HEK293 (cell line): Measurements from ENCODE around the gene EEF1AKMT1.

Experiments
- CTCF ChIA-PET: fragments of 350-600 bp; formaldehyde crosslinking; extraction: SDS; loops from one replicate; lab custom pipeline; 2021; ENCODE audit warnings: antibody characterized with exemption; lab: Yijun Ruan, JAX
- POLR2A ChIA-PET: fragments of 300-600 bp; formaldehyde crosslinking; extraction: SDS; loops from one replicate; lab custom pipeline; 2020; ENCODE audit warnings: antibody characterized with exemption, inconsistent platforms; lab: Yijun Ruan, JAX
- H3K27ac ChIP-seq: fragments of 200-500 bp; sonication (Bioruptor generic); 2 replicates; pipeline ENCODE4 v1.5.1; 2014; ENCODE audit warnings: low read depth, low read length, control low read depth, inconsistent platforms; ENCODE audit errors: extremely low read depth
- H3K36me3 ChIP-seq, 2 experiments: fragments of 200-500 bp in 1 of 2; sonication (Bioruptor generic) in 1 of 2; 1 replicate in 1 of 2; 2 replicates in 1 of 2; pipeline ENCODE4 v1.5.1; 2014 to 2017; ENCODE audit warnings: inconsistent platforms in 2 of 2, low read length in 2 of 2; ENCODE audit not compliant: control insufficient read depth in 2 of 2, insufficient read depth in 1 of 2
- H3K4me1 ChIP-seq: fragments of 200-500 bp; sonication (Bioruptor generic); 2 replicates; pipeline ENCODE4 v1.5.1; 2014; ENCODE audit warnings: mild to moderate bottlenecking, low read length, inconsistent platforms; ENCODE audit not compliant: control insufficient read depth, insufficient read depth
- H3K4me3 ChIP-seq: 2 replicates; pipeline ENCODE4 v1.5.1; 2011; ENCODE audit warnings: low read depth, mild to moderate bottlenecking, control low read depth, low read length, moderate library complexity
- H3K9me3 ChIP-seq: fragments of 200-500 bp; sonication (Bioruptor generic); 2 replicates; pipeline ENCODE4 v1.5.1; 2014; ENCODE audit warnings: low read depth, low read length, inconsistent platforms; ENCODE audit not compliant: control insufficient read depth, insufficient read depth
- KLF7 ChIP-seq: fragments of 450-650 bp; formaldehyde crosslinking; IDR thresholded peaks from 2 replicates; pipeline ENCODE4 v1.5.1; 2016; ENCODE audit warnings: missing biosample characterization, missing genetic modification characterization, borderline replicate concordance
- TRIM28 ChIP-seq: IDR thresholded peaks from 2 replicates; pipeline ENCODE4 v1.6.1; 2011; ENCODE audit warnings: low read length, control low read depth, borderline replicate concordance
- ZBTB20 ChIP-seq: fragments of 450-650 bp; formaldehyde crosslinking; IDR thresholded peaks from 2 replicates; pipeline ENCODE4 v1.5.1; 2016; ENCODE audit warnings: missing biosample characterization, missing genetic modification characterization
- ZNF19 ChIP-seq: fragments of 450-650 bp; formaldehyde crosslinking; IDR thresholded peaks from 2 replicates; pipeline ENCODE4; 2016; ENCODE audit warnings: missing biosample characterization, missing genetic modification characterization, low read depth
- ZNF223 ChIP-seq: fragments of 450-650 bp; formaldehyde crosslinking; IDR thresholded peaks from 2 replicates; pipeline ENCODE4 v1.5.1; 2016; ENCODE audit warnings: missing biosample characterization, missing genetic modification characterization
- ZNF292 ChIP-seq: fragments of 450-650 bp; formaldehyde crosslinking; IDR thresholded peaks from 2 replicates; pipeline ENCODE4 v1.5.1; 2016; ENCODE audit warnings: low read depth, missing biosample characterization, missing genetic modification characterization, borderline replicate concordance
- ZNF426 ChIP-seq: fragments of 450-650 bp; formaldehyde crosslinking; IDR thresholded peaks from 2 replicates; pipeline ENCODE4 v1.5.1; 2017; ENCODE audit warnings: missing biosample characterization, missing genetic modification characterization, mild to moderate bottlenecking, inconsistent platforms, moderate library complexity
- ZNF433 ChIP-seq: fragments of 450-650 bp; formaldehyde crosslinking; IDR thresholded peaks from 2 replicates; pipeline ENCODE4 v1.5.1; 2016; ENCODE audit warnings: missing biosample characterization, missing genetic modification characterization, low read depth
- ZNF530 ChIP-seq: fragments of 450-650 bp; formaldehyde crosslinking; IDR thresholded peaks from 2 replicates; pipeline ENCODE4 v1.5.1; 2016; ENCODE audit warnings: low read depth, missing biosample characterization, missing genetic modification characterization
- ZNF560 ChIP-seq: fragments of 450-650 bp; formaldehyde crosslinking; IDR thresholded peaks from 2 replicates; pipeline ENCODE4 v1.5.1; 2017; ENCODE audit warnings: missing biosample characterization, missing genetic modification characterization, borderline replicate concordance
- ZNF585B ChIP-seq: fragments of 450-650 bp; formaldehyde crosslinking; IDR thresholded peaks from 2 replicates; pipeline ENCODE4 v1.5.1; 2016; ENCODE audit warnings: missing biosample characterization, missing genetic modification characterization
- ZNF596 ChIP-seq: fragments of 450-650 bp; IDR thresholded peaks from 2 replicates; pipeline ENCODE4 v1.5.0; 2018; ENCODE audit warnings: missing biosample characterization, mild to moderate bottlenecking, missing genetic modification characterization, moderate library complexity
- ZNF660 ChIP-seq: fragments of 450-650 bp; IDR thresholded peaks from 2 replicates; pipeline ENCODE4 v1.5.1; 2018; ENCODE audit warnings: missing biosample characterization, mild to moderate bottlenecking, missing genetic modification characterization
- ZNF664 ChIP-seq: fragments of 450-650 bp; formaldehyde crosslinking; IDR thresholded peaks from 2 replicates; pipeline ENCODE4 v1.5.1; 2016; ENCODE audit warnings: missing biosample characterization, missing genetic modification characterization
- ZNF776 ChIP-seq: fragments of 450-650 bp; formaldehyde crosslinking; IDR thresholded peaks from 2 replicates; pipeline ENCODE4 v1.5.0; 2017; ENCODE audit warnings: missing biosample characterization, missing genetic modification characterization, borderline replicate concordance
- ZNF791 ChIP-seq: fragments of 450-650 bp; formaldehyde crosslinking; IDR thresholded peaks from 2 replicates; pipeline ENCODE4 v1.5.1; 2016; ENCODE audit warnings: missing biosample characterization, missing genetic modification characterization
- ZSCAN16 ChIP-seq: fragments of 450-650 bp; formaldehyde crosslinking; IDR thresholded peaks from 2 replicates; pipeline ENCODE4 v1.5.1; 2016; ENCODE audit warnings: missing biosample characterization, missing genetic modification characterization
- ZSCAN23 ChIP-seq: fragments of 450-650 bp; formaldehyde crosslinking; IDR thresholded peaks from 2 replicates; pipeline ENCODE4 v1.5.1; 2016; ENCODE audit warnings: missing biosample characterization, missing genetic modification characterization
- ZSCAN30 ChIP-seq: fragments of 450-650 bp; IDR thresholded peaks from 2 replicates; pipeline ENCODE4 v1.5.1; 2018; ENCODE audit warnings: missing biosample characterization, mild to moderate bottlenecking, missing genetic modification characterization, moderate library complexity
- TF ChIP-seq, protein P1 (sequence below): fragments of 450-650 bp; formaldehyde crosslinking; IDR thresholded peaks from 2 replicates; pipeline ENCODE4 v1.5.1; 2016; ENCODE audit warnings: missing biosample characterization, missing genetic modification characterization, borderline replicate concordance
- TF ChIP-seq, protein P2 (sequence below): fragments of 450-650 bp; formaldehyde crosslinking; IDR thresholded peaks from 2 replicates; pipeline ENCODE4 v1.5.1; 2016; ENCODE audit warnings: missing biosample characterization, missing genetic modification characterization
- TF ChIP-seq, protein P3 (sequence below): fragments of 450-650 bp; formaldehyde crosslinking; conservative IDR thresholded peaks from 2 replicates; pipeline ENCODE4 v1.5.1; 2016; ENCODE audit warnings: low read depth, missing biosample characterization, missing genetic modification characterization

The EEF1AKMT1 gene

DNA sequence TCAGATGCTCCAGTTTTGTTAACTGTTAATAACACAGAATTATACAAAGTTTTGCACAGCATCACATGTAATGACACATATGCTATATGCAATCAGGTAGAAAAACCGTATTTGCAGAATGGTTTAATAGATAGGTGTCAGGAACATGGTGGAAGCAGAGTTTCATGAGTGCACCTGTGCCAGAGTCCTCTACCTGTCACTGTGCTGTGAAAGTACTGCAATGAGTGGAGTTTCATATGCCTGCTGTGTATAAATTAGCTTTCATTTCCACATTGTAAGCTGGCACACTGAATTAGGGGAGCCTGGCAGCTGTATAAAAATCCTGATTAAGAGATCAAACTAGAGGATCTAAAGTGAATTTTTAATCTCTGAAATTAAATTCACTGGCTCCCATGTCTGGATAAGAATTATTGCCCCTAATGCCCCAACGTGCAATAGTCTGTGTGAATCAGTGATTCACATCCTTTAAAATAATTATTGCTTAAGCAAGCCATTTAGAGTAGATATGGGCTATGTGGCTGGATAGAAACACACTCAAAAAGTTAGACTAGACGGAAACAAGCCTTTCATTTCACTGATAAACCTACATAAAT is 8.5 kb upstream of the EEF1AKMT1 start (continued):
- TF ChIP-seq TRIM28 = no peak
- no peak for TF ChIP-seq ZNF426
- no peak for TF ChIP-seq ZSCAN16 (tag by site-specific recombination)
- TF ChIP-seq ZNF660 (tag by site-specific recombination) = no peak
- no peak for TF ChIP-seq ZSCAN30 (tag by site-specific recombination)
- TF ChIP-seq, all 188 proteins: peak for 0

DNA sequence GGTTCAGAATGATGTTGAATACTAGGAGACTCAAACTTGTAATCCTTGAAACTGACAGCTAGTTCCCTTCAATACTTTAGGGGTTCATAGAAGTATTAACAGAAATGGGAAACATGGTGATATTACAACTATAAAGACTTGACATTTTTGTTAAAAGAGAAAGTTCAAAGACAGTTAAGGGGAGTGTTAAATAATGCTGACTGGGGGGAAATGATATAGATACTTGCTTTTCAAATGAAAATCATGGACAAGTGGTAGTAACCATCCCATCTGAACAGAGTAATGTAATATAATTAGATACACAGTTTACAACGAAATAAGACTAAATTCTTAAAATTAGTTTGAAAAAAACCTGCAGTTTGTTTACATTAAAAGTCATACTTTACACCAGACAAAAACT is 6.6 kb upstream of the EEF1AKMT1 start:
- POLR2A ChIA-PET = no interaction called here
- H3K9me3 ChIP-seq = no peaks in the 10 kb centered on the region
- peaks cover 0 to 41% of the 10 kb centered on the region in 2 experiments; a peak in 2 of 3 replicates for H3K36me3 ChIP-seq
- TF ChIP-seq, protein P1, sequence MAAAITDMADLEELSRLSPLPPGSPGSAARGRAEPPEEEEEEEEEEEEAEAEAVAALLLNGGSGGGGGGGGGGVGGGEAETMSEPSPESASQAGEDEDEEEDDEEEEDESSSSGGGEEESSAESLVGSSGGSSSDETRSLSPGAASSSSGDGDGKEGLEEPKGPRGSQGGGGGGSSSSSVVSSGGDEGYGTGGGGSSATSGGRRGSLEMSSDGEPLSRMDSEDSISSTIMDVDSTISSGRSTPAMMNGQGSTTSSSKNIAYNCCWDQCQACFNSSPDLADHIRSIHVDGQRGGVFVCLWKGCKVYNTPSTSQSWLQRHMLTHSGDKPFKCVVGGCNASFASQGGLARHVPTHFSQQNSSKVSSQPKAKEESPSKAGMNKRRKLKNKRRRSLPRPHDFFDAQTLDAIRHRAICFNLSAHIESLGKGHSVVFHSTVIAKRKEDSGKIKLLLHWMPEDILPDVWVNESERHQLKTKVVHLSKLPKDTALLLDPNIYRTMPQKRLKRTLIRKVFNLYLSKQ = no peak
- TF ChIP-seq ZNF433 (tag by site-specific recombination) (no peak), ZNF223 (tag by site-specific recombination) (no peak), ZBTB20 (tag by site-specific recombination) (no peak)
- CTCF ChIA-PET = interaction anchor here (0.5 to 1.1 kb wide), 2 partner anchors 48 to 277 kb away, joined by 3 to 7 read pairs; no protein-coding TSS in a partner anchor
- no peaks in the 10 kb centered on the region for H3K4me1 ChIP-seq
- no peak overlapping the region for H3K4me3 ChIP-seq
- H3K27ac ChIP-seq = no peak overlapping the region

DNA sequence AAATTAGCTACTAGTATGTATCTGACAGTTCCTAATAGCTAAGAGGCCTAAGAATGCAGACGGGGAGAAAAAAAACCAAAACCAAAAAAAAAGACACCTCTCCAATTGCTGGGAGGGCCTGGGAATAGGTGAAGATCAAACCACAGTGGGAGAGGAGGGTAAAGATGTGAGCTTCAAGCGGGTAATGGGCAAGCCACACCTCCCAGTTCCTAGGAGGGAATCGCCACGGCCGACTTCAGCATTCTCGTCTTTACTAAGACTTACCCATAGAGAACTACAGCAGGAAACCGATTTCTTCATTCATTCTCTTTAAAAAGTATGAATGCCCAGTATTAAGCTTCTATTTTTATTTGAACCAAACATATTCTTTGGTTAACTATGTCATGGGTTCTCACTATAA is 5.6 kb upstream of the EEF1AKMT1 start:
- H3K4me3 ChIP-seq = no peak overlapping the region
- ChIA-PET POLR2A (no interaction called here), CTCF (interaction anchor here (0.7 to 1.1 kb wide), 3 partner anchors 11 to 283 kb away, joined by 3 to 7 read pairs (median 4); no protein-coding TSS in a partner anchor)
- no peak overlapping the region for H3K27ac ChIP-seq
- no peaks in the 10 kb centered on the region for H3K9me3 ChIP-seq
- H3K36me3 ChIP-seq = peaks cover 0 to 33% of the 10 kb centered on the region in 2 experiments; a peak in 1 of 3 replicates
- TF ChIP-seq ZSCAN23 (no peak), ZNF560 (tag by site-specific recombination) (no peak), ZNF791 (tag by site-specific recombination) (no peak), ZNF19 (tag by site-specific recombination) (no peak), ZNF664 (no peak)
- TF ChIP-seq, protein P2, sequence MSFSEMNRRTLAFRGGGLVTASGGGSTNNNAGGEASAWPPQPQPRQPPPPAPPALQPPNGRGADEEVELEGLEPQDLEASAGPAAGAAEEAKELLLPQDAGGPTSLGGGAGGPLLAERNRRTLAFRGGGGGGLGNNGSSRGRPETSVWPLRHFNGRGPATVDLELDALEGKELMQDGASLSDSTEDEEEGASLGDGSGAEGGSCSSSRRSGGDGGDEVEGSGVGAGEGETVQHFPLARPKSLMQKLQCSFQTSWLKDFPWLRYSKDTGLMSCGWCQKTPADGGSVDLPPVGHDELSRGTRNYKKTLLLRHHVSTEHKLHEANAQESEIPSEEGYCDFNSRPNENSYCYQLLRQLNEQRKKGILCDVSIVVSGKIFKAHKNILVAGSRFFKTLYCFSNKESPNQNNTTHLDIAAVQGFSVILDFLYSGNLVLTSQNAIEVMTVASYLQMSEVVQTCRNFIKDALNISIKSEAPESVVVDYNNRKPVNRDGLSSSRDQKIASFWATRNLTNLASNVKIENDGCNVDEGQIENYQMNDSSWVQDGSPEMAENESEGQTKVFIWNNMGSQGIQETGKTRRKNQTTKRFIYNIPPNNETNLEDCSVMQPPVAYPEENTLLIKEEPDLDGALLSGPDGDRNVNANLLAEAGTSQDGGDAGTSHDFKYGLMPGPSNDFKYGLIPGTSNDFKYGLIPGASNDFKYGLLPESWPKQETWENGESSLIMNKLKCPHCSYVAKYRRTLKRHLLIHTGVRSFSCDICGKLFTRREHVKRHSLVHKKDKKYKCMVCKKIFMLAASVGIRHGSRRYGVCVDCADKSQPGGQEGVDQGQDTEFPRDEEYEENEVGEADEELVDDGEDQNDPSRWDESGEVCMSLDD (tag by site-specific recombination) = no peak
- no peaks in the 10 kb centered on the region for H3K4me1 ChIP-seq

DNA sequence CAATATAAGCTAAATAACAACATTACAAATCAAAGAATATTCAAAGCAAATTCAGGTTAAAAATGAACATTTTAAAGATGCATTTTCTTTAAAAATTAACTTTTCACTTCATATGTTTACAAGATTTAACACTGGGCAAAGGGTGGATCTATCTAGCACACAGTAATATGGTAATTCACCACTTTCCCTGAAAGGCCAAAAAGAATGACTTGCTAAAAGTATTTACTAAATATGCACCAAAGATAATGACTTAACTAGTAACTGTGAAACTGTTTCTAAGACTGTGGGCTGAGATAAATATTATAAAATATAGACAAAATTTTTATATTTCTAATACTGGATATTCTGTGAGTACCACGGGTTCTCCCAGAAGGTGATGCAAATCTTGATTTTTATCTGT is 4.5 kb upstream of the EEF1AKMT1 start:
- CTCF ChIA-PET = no interaction called here
- Histone ChIP-seq H3K9me3 (no peaks in the 10 kb centered on the region), H3K27ac (no peak overlapping the region), H3K36me3 (peaks cover 0 to 24% of the 10 kb centered on the region in 2 experiments; a peak in 1 of 3 replicates), H3K4me3 (no peak overlapping the region), H3K4me1 (no peaks in the 10 kb centered on the region)
- POLR2A ChIA-PET = no interaction called here
- TF ChIP-seq KLF7 = no peak
- no peak for TF ChIP-seq ZNF596
- TF ChIP-seq ZSCAN16 (tag by site-specific recombination) = no peak
- TF ChIP-seq ZNF292 (tag by site-specific recombination) = no peak
- TF ChIP-seq ZNF530 (tag by site-specific recombination) = no peak
- no peak for TF ChIP-seq ZNF776
- TF ChIP-seq, protein P3, sequence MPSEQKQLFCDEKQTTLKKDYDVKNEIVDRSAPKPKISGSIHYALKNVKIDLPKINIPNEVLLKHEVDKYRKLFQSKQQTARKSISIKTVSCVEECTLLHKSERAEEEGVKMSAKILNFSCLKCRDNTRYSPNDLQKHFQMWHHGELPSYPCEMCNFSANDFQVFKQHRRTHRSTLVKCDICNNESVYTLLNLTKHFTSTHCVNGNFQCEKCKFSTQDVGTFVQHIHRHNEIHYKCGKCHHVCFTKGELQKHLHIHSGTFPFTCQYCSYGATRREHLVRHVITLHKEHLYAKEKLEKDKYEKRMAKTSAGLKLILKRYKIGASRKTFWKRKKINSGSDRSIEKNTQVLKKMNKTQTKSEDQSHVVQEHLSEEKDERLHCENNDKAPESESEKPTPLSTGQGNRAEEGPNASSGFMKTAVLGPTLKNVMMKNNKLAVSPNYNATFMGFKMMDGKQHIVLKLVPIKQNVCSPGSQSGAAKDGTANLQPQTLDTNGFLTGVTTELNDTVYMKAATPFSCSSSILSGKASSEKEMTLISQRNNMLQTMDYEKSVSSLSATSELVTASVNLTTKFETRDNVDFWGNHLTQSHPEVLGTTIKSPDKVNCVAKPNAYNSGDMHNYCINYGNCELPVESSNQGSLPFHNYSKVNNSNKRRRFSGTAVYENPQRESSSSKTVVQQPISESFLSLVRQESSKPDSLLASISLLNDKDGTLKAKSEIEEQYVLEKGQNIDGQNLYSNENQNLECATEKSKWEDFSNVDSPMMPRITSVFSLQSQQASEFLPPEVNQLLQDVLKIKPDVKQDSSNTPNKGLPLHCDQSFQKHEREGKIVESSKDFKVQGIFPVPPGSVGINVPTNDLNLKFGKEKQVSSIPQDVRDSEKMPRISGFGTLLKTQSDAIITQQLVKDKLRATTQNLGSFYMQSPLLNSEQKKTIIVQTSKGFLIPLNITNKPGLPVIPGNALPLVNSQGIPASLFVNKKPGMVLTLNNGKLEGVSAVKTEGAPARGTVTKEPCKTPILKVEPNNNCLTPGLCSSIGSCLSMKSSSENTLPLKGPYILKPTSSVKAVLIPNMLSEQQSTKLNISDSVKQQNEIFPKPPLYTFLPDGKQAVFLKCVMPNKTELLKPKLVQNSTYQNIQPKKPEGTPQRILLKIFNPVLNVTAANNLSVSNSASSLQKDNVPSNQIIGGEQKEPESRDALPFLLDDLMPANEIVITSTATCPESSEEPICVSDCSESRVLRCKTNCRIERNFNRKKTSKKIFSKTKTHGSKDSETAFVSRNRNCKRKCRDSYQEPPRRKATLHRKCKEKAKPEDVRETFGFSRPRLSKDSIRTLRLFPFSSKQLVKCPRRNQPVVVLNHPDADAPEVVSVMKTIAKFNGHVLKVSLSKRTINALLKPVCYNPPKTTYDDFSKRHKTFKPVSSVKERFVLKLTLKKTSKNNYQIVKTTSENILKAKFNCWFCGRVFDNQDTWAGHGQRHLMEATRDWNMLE (tag by site-specific recombination) = no peak
- TF ChIP-seq ZNF585B (tag by site-specific recombination) = no peak
